Measurements from ENCODE around the gene HERC2.
"Not testable (repeated sequence)": the region's sequence is repeated elsewhere in the genome, so short reads cannot be mapped to it uniquely, and the experiment has no call there.

DNA sequence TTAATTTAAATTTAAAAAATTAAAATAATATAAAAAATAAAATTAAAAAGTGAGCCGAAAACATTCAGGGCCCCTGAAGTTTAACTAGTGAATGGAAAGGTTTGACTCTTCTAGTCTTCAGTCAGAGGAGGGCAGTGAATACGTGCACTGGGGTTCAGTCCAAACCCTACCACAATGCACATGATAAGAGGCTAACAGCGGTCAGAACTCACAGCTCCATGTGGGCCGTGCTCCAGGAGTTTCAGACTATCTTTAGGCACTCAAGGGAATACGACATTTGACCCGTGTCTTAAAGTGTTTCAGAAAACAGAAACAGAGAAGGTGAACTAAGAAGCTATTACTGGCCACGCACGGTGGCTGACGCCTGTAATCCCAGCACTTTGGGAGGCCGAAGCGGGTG lies 11.5 kb downstream of the HERC2 start:
- TF ChIP-seq CTCF (IDR thresholded peaks at IDR 0.05; ENCODE audit: extremely low read depth in 1 of 2, insufficient read depth in 1 of 2, low read depth in 1 of 2, low read length in 2 of 2); POLR2A (IDR thresholded peaks at IDR 0.05; ENCODE audit: low read depth, low read length); EZH2 (IDR thresholded peaks at IDR 0.05; ENCODE audit: borderline replicate concordance, low read depth, low read length, severe bottlenecking); POLR2AphosphoS5 (IDR thresholded peaks at IDR 0.05; ENCODE audit: insufficient read depth, low read depth, low read length); MYC (IDR thresholded peaks at IDR 0.05; ENCODE audit: low read depth, low read length); MAX (IDR thresholded peaks at IDR 0.05; ENCODE audit: insufficient read depth, insufficient read length); JUN (IDR thresholded peaks at IDR 0.05; ENCODE audit: borderline replicate concordance, insufficient read depth, insufficient read length, low read depth); GATA2 (IDR thresholded peaks at IDR 0.05; ENCODE audit: insufficient read depth, insufficient read length, low read depth, low read length); FOS (IDR thresholded peaks at IDR 0.05; ENCODE audit: borderline replicate concordance, insufficient read depth, low read length): not testable (repeated sequence)
